CD4-positive, alpha-beta T cell treated with Interleukin-1 beta for 1 hour (primary cell): ENCODE results near the gene MGAT5B.
"Not testable (repeated sequence)": the region's sequence is repeated elsewhere in the genome, so short reads cannot be mapped to it uniquely, and the experiment has no call there.

ENCODE experiments used
- DNase-seq, 2 donors: peaks; one replicate each; pipeline ENCODE4 v3.0.0-alpha.2; 2020 to 2022

MGAT5B gene

DNA sequence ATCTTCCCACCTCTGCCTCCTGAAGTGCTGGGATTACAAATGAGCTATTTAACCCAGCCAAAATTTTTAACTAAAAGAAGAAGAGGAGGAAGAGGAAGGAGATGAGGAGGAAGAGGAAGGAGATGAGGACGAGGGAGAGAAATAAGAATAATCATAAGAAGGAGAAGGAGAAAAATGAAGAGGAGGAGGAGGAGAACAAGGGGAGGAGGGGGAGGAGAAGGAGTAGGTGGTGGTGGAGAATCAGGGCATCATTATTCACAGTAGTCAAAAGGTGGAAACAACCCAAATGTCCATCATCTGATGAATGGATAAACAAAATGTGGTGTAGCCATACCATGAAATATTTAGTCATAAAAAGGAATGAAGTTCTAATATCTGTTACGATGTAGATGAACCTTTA is 21.2 kb upstream of the MGAT5B start:
- DNase-seq: no peak

GRCh38 chr17:76848670-76849069 is 19.5 kb upstream of the MGAT5B start:
- no peak for DNase-seq

- not testable (repeated sequence) for DNase-seq
These were observed 19.0 kb upstream of the MGAT5B start for GRCh38 chr17:76849160-76849559.

DNA sequence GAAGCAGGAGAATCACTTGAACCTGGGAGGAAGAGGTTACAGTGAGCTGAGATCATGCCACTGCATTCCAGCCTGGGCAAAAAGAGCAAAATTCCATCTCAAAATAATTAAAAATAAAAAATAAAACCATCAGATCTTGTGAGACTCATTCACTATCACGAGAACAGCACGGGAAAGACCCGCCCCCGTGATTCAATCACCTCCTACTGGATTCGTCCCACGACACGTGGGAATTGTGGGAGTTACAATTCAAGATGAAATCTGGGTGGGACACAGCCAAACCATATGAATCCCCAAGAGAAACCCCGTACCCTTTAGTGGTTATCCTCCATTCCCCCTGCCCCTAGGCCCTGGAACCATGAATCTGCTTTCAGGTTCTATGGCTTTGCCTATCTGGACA is 15.4 kb upstream of the MGAT5B start:
- no peak for DNase-seq

DNA sequence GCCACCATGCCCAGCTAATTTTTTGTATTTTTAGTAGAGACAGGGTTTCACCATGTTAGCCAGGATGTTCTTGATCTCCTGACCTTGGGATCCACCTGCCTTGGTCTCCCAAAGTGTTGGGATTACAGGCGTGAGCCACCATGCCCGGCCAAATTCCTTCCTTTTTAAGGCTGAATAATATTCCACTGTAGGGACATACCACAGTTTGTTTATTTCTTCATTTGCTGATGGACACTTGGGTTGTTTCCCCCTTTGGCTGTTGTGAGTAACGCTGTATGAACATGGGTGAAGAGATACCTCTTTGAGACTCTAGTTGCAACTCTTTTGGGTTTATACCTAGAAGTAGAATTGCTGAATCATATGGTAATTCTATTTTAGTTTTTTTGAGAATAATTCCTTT is 13.1 kb upstream of the MGAT5B start:
- no peak for DNase-seq

DNA sequence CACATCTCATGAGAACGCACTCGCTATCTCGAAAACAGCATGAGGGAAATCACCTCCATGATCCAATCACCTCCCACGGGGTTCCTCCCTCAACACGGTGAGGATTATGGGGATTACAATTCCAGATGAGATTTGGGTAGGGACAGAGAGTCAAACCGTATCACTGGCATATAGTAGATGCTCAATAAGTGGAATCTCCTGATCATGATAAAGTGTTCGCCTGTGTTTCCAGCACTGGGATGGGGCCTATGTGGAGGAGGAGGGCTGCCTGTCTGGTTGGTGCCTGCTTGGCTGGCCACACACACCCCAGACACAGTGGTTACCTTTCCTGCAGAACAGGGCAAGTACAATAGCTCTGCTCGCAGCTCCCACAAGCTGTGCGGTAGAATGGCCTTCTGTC is 6.1 kb upstream of the MGAT5B start:
- DNase-seq: no peak

DNA sequence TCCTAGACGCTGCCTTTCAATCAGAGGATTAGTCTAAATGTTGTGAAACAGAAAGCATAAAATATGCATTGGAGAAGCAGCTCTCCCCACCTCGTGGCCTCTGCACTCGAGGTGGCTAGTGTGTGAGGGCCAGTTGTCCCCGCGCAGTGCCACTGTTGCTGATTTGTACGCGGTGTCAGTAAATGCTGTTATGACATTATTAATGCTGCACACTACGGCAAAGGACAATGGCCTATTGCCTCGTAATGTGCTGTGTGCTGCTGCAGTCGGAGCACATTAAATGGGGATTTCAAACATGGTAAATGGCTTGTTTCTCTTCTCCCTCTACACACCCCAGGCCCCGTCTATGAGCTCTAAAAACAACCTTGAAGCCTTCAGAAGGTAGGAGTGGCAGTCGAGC is 5.7 kb upstream of the MGAT5B start:
- no peak for DNase-seq

- no peak for DNase-seq
These were observed 4.2 kb upstream of the MGAT5B start for GRCh38 chr17:76864024-76864423.

GRCh38 chr17:76865174-76865573 is 3.0 kb upstream of the MGAT5B start:
- no peak for DNase-seq

DNA sequence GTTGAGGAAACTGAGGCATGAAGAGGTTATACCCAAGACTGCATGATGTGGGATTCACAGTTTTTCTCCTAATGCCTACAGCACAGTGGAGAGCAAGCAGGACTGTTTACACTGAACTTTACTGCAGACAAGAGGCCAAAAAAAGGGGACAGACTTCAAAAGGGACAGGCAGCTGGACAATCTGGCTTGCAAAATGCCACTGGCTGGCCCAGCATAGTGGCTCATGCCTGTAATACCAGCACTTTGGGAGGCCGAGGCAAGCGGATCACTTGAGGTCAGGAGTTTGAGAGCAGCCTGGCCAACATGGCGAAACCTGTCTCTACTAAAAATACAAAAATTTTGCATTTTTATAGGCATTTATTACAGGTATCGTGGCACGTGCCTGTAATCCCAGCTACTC is 2.0 kb upstream of the MGAT5B start:
- DNase-seq: no peak

GRCh38 chr17:76866774-76867577 is 1.2 kb upstream of the MGAT5B start:
- DNase-seq: no peak

- DNase-seq: no peak
These were observed 527 bp upstream of the MGAT5B start for GRCh38 chr17:76867578-76868175.

GRCh38 chr17:76868669-76869495 is 678 bp downstream of the MGAT5B start:
- no peak for DNase-seq

GRCh38 chr17:76869496-76870376 is 1.5 kb downstream of the MGAT5B start:
- no peak for DNase-seq

DNA sequence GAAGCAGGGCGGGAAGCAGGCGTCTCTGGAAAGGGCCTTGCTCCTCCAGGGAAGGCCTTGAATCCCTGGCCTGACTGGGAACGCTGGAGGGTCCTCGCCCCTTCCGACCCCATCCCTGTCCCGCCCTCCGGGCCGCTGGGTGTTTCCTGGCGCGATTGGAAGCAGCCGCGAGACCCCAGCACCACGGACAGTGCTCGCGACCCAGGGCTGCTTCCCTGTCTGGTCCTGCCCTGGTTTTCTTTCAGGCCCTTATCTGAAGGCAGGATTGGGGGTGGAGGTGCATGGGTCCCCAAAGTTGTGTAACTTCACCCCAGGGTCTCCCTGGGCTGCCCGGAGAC is 2.1 kb downstream of the MGAT5B start:
- DNase-seq: no peak

- DNase-seq: no peak
These were observed 3.5 kb downstream of the MGAT5B start for GRCh38 chr17:76871668-76872067.

DNA sequence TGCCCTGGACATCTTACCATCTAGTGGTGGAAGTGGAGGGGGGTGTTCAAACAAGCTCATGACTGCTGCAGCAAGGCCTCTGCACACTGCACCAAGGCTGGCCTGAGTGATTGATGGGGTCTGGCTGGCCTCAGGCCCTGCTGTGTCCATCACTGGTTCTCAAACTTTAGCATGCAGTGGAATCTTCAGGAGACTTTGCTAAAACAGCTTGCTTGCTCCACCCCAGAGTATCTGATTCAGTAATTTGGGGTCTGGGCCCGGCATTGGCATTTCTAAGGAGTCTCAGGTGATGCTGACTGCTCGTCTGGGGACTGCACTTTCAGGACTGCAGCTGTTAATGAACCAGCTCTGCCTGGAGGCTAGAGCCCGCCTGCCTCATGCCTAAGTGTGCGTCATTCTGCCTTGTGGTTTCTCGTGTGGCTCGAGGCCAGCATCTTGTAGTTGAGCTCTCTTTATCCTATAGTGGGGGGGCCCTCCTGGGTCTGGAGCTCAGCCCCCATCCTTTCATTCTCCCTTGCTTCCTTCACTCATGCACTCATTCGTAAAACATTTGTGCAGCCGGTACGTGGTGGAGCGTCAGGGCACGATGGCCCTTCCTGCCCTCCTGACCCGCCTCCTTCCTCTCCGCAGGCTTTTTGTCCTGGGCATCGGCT is 4.1 kb downstream of the MGAT5B start:
- no peak for DNase-seq

DNA sequence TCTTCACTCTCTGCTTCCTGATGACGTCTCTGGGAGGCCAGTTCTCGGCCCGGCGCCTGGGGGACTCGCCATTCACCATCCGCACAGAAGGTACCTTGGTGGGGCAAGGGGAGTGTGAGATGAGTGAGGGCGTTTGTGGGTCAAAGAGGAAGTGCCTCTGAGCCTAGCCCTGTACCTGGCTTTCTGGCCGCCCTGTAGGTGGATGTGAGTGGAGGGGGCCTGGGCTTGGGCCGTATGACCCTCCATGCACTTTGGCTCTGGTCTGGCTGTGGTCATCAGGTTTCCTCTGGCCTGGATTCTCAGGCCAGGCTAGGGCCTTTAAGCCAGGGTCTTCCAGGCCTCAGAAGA is 4.6 kb downstream of the MGAT5B start:
- DNase-seq: no peak

GRCh38 chr17:76873856-76874255 is 5.7 kb downstream of the MGAT5B start:
- DNase-seq: no peak

DNA sequence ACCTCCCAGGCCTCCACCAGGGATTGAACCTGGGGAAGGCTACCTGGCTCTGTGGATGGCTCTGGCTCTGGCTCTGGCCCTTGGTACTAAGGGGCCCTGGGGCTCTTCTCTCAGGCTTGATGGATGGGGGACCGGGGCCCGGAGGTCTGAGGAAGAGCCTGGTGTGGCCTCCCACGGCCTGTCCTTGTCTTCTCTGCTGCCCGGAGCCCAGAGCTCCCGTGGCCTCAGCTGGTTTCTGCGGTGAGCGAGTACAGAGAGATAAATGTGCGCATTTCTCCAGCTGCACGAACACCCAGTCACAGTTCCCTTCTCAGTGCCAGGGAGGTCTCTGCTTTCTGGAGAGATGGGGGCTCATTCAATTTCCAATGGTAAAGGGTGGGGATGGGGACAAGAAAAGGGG is 9.2 kb downstream of the MGAT5B start:
- no peak for DNase-seq

DNA sequence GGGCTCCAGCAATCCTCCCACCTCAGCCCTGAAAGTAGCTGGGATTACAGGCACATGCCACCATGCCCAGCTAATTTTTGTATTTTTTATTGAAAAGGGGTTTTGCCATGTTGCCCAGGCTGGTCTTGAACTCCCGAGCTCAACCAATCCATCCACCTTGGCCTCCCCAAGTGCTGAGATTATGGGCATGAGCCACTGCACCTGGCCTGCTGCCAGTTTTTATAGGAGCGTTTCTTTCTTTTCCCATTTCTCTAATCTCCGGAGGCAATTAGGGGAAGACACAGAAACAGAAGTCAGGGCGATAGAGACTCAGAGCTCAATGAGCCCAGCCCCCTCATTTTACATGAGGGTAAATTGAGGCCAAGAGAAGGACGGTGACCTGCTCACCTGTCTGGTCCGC is 10.4 kb downstream of the MGAT5B start:
- no peak for DNase-seq

- no peak for DNase-seq
These were observed 11.1 kb downstream of the MGAT5B start for GRCh38 chr17:76879254-76879653.

DNA sequence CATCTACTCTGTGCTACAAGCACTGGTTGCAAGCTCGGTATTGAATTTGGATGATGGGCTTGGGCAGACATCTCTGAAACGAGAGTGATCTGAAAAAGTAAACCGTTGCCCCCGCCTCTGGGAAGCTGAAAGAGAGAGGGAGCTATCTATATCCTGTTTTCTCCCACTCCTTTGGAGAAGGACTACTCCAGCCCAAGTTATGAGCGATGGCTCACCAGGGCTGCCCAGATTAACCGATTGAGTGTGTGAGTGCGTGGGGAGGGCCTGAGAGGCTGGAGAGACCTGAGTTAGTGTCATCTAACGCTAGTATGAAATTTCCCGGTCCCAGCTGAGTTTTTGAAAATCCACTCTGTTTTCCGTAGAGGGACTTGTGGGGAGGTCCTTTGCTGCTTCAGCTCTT is 11.5 kb downstream of the MGAT5B start:
- DNase-seq: no peak
